Memory B cell (primary cell): ENCODE results near the gene RPE65.
"Not testable (repeated sequence)": the region's sequence is repeated elsewhere in the genome, so short reads cannot be mapped to it uniquely, and the experiment has no call there.

Source experiments
- ATAC-seq: fragments of 150-1000 bp; cut with Tn5 transposase; 2 replicates; pipeline ENCODE4 v1.10.0; 2021; ENCODE audit warnings: low read depth, mild to moderate bottlenecking, moderate library complexity
- DNase-seq, 2 donors: peaks; one replicate each; pipeline ENCODE4 v3.0.0; 2022; ENCODE audit warnings: low spot score in 2 of 2
- H3K27ac Mint-ChIP-seq: one replicate; pipeline ENCODE4 v1.8.0; 2022; ENCODE audit warnings: mild to moderate bottlenecking, moderate library complexity, mixed read lengths
- H3K27me3 Mint-ChIP-seq: one replicate; pipeline ENCODE4 v1.8.0; 2022; ENCODE audit warnings: mixed read lengths
- H3K36me3 Mint-ChIP-seq: one replicate; pipeline ENCODE4 v1.8.0; 2022; ENCODE audit warnings: mild to moderate bottlenecking, mixed read lengths
- H3K4me1 Mint-ChIP-seq: one replicate; pipeline ENCODE4 v1.8.0; 2022; ENCODE audit warnings: mixed read lengths
- H3K4me3 Mint-ChIP-seq: one replicate; pipeline ENCODE4 v1.8.0; 2022; ENCODE audit warnings: mild to moderate bottlenecking, moderate library complexity, mixed read lengths
- H3K9me3 Mint-ChIP-seq: one replicate; pipeline ENCODE4 v1.8.0; 2022; ENCODE audit warnings: mixed read lengths

The RPE65 gene

GRCh38 chr1:68449901-68450300 lies at the start of gene RPE65:
RPE65 (minus strand) TSS chr1:68449954; CDS start chr1:68449905, 49 bp downstream.
- no peak within 1 kb of the TSS for H3K4me3 Mint-ChIP-seq
- no peak within 1 kb of the TSS for H3K27ac Mint-ChIP-seq
- ATAC-seq (no peak), DNase-seq (no peak)
- no peaks in the 10 kb centered on the region for H3K36me3 Mint-ChIP-seq
- no peaks in the 10 kb centered on the region for H3K9me3 Mint-ChIP-seq
- no peaks in the 10 kb centered on the region for H3K4me1 Mint-ChIP-seq
- H3K27me3 Mint-ChIP-seq, result no peaks in the 10 kb centered on the region

- peaks cover 5% of the 10 kb centered on the region for H3K27me3 Mint-ChIP-seq
- H3K36me3 Mint-ChIP-seq, result no peaks in the 10 kb centered on the region
- DNase-seq (no peak), ATAC-seq (peak; percentile 25)
- no peak overlapping the region for H3K27ac Mint-ChIP-seq
- peaks cover 9% of the 10 kb centered on the region for H3K4me1 Mint-ChIP-seq
- peaks cover 3% of the 10 kb centered on the region for H3K9me3 Mint-ChIP-seq
- H3K4me3 Mint-ChIP-seq, result peak overlapping the region; percentile 86
Measured at GRCh38 chr1:68497358-68497698, 47.6 kb upstream of the RPE65 start.

DNA sequence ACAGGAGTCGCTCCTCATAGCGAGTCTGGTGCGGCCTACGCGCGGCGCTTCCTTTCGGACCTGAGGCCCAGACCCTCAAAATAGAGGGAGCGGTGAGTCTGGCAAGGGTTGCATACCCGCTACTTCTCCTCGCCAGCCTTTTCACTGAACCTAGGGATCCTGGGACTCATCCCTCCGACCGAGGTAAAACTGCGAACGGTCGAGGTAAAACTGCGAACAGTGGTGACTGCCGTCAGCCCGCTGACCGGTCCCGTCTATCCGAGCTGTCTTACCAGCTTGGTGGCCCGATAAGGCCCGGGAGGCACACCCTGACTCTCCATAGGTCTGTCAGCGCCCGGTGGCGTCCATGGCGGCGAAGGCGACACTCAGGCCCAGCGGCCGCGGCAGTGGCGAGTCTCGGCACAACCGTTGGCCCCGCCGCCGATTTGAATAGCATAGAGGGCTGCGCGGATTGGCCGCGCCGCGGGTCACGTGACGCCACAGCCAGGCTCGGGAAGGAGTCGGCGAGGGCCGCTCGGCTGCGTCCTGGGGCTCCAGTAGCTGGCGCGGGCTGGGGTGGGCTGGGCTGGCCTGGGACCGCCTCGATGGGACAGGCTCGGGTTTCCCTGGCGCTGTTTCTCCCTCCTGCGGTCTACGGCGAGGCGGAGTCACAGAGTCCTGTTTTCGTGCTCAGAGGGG lies 47.1 kb upstream of the RPE65 start, which contains the start of gene DEPDC1:
TSS of gene DEPDC1 (minus strand) at position 403 of the 678 bp plus-strand sequence. CDS start at position 320, 83 bp downstream.
- peaks cover 9% of the 10 kb centered on the region for H3K4me1 Mint-ChIP-seq
- peaks cover 3% of the 10 kb centered on the region for H3K9me3 Mint-ChIP-seq
- ATAC-seq, result peak; percentile 90
- peak within 1 kb of the TSS; percentile 86 for H3K4me3 Mint-ChIP-seq
- peaks cover 5% of the 10 kb centered on the region for H3K27me3 Mint-ChIP-seq
- peak; percentile 41 to 56 for DNase-seq
- no peaks in the 10 kb centered on the region for H3K36me3 Mint-ChIP-seq
- H3K27ac Mint-ChIP-seq, result no peak within 1 kb of the TSS

DNA sequence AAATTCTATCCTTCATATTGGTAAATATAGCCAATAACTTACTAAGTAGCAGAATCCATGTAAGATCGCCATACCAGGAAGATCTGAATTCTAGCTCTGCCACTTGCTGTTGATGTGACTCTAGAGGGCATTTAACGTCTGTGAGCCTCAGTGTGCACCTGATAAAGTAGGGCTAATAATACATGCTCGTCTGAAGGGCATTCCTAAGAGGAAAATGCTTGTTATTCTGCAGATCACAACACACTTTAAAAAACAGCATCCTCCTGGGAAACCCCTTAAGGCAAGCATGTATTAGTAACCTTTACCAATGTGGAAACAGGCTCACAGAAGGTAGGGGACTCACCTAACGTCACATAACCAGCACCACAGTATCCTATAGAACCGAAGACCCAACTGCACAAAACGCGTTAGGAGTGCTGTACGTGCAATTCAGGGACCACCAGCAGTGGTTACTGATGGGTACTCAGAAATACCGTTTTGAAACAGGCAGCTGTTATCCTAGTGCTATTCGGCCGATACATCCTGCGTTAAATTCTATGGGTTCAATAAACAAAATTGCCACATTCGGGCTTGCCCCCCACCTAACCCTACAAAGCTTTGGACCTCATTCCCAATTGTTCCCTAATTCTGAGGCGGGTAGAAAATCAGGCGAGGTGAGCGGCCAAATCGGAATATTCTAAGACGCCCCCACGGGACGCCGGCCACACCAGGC lies 46.4 kb upstream of the RPE65 start:
- peak overlapping the region; percentile 86 for H3K4me3 Mint-ChIP-seq
- no peaks in the 10 kb centered on the region for H3K9me3 Mint-ChIP-seq
- peak; percentile 8 for ATAC-seq
- no peak overlapping the region for H3K27ac Mint-ChIP-seq
- peaks cover 5% of the 10 kb centered on the region for H3K27me3 Mint-ChIP-seq
- peaks cover 9% of the 10 kb centered on the region for H3K4me1 Mint-ChIP-seq
- no peaks in the 10 kb centered on the region for H3K36me3 Mint-ChIP-seq
- no peak for DNase-seq

DNA sequence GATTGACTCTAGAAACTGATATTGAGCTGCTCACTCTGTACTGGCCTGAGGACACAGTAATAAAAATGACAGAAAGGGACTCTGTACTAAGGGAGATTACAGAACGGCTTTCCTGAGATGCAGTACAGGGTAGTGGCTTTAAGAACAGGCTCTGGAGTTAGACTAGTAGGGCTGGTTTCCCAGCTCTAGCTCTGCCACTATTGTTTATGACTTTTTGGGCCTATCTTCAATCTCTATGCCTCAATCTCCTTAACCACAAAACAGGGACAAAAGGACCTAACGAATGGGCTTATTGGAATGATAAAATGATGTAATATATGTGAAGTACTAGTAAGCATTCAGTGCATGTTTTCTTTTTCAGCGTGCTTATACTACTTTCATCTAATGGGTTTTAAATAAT lies 45.8 kb upstream of the RPE65 start:
- Mint-ChIP-seq H3K4me1 (peaks cover 9% of the 10 kb centered on the region), H3K27me3 (peaks cover 5% of the 10 kb centered on the region), H3K27ac (no peak overlapping the region), H3K36me3 (no peaks in the 10 kb centered on the region), H3K9me3 (no peaks in the 10 kb centered on the region), H3K4me3 (peak overlapping the region; percentile 86)
- no peak for ATAC-seq
- DNase-seq, result no peak

DNA sequence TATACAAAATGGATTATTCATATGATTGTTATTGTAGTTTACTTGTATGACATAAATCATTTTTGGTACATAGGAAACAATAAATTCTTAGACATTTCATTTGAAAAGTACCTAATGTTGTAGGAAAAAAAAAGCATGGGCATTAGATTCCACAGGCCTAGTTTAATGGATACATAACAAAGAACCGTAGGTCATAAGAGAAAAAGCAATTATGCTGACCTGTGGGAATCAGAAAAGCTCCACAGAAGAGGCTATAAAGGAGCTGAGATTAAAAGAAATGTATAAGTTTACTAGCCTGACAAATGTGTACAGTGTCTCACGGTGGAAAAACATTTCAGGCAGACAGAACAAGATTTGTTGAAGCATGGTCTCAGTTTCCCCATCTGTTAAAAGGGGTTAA lies 43.4 kb upstream of the RPE65 start:
- ATAC-seq, result no peak
- no peaks in the 10 kb centered on the region for H3K36me3 Mint-ChIP-seq

GRCh38 chr1:68492255-68492654 lies 42.5 kb upstream of the RPE65 start:
- H3K4me3 Mint-ChIP-seq, H3K36me3 Mint-ChIP-seq, DNase-seq, H3K27me3 Mint-ChIP-seq, H3K9me3 Mint-ChIP-seq, H3K27ac Mint-ChIP-seq, ATAC-seq: not testable (repeated sequence)
- H3K4me1 Mint-ChIP-seq, result peaks cover 11% of the 10 kb centered on the region

More for the DNA sequence above, 43.4 kb upstream of the RPE65 start:
- Mint-ChIP-seq H3K9me3 (peaks cover 3% of the 10 kb centered on the region), H3K4me3 (no peak overlapping the region), H3K4me1 (peaks cover 9% of the 10 kb centered on the region), H3K27me3 (no peaks in the 10 kb centered on the region), H3K27ac (no peak overlapping the region)
- no peak for DNase-seq

DNA sequence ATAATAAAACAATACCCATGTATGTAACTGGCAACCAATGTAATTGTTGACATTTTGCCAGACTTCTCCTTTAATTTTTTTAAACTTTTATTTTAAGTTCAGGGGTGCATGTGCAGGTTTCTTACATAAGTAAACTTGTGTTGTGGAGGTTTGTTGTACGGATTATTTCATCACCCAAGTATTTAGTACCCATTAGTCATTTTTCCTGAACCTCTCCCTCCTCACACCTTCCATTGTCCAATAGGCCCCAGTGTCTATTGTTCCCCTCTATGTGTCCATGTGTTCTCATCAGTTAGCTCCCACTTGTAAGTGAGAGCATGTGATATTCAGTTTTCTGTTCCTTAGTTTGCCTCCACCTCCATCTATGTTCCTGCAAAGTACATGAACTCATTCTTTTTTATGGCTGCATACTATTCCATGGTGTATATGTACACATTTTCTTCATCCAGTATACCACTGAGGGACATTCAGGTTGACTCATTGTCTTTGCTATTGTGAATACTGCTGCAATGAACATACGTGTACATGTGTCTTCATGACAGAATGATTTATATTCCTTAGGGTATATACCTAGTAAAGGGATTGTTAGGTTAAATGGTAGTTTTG lies 40.4 kb upstream of the RPE65 start:
- no peak overlapping the region for H3K4me3 Mint-ChIP-seq
- no peaks in the 10 kb centered on the region for H3K27me3 Mint-ChIP-seq
- DNase-seq, result no peak
- peaks cover 2% of the 10 kb centered on the region for H3K4me1 Mint-ChIP-seq
- H3K9me3 Mint-ChIP-seq, result peaks cover 3% of the 10 kb centered on the region
- H3K27ac Mint-ChIP-seq, result no peak overlapping the region
- H3K36me3 Mint-ChIP-seq, result no peaks in the 10 kb centered on the region
- no peak for ATAC-seq

- peaks cover 2% of the 10 kb centered on the region for H3K4me1 Mint-ChIP-seq
- H3K27me3 Mint-ChIP-seq, result no peaks in the 10 kb centered on the region
- no peak for ATAC-seq
Measured at GRCh38 chr1:68485431-68486022, 35.8 kb upstream of the RPE65 start.

DNA sequence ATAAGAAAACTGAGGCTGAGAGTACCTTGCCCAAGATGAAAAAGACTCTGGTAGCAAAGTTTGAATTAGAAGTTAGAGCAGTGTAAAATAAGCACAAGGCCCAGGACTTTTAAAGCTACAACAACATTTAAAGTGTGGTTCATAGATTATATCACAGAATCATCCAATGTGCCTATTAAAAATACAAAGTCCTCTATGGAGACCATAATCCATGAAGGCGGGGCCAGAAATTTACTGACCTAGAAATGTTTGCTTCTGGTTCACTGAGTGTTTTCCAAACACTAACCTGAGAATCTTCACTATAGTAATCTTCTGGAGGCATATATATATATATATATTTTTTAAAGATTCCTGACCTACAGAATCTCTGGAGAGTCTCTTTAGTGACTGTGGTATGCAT lies 34.9 kb upstream of the RPE65 start:
- no peak for ATAC-seq
- DNase-seq, result no peak
- H3K4me3 Mint-ChIP-seq, result no peak overlapping the region
- H3K36me3 Mint-ChIP-seq, result no peaks in the 10 kb centered on the region
- no peaks in the 10 kb centered on the region for H3K9me3 Mint-ChIP-seq
- peaks cover 2% of the 10 kb centered on the region for H3K4me1 Mint-ChIP-seq
- no peak overlapping the region for H3K27ac Mint-ChIP-seq
- no peaks in the 10 kb centered on the region for H3K27me3 Mint-ChIP-seq

More at GRCh38 chr1:68485431-68486022, 35.8 kb upstream of the RPE65 start:
- H3K4me3 Mint-ChIP-seq, result no peak overlapping the region
- peaks cover 3% of the 10 kb centered on the region for H3K9me3 Mint-ChIP-seq
- H3K27ac Mint-ChIP-seq, result no peak overlapping the region
- H3K36me3 Mint-ChIP-seq, result no peaks in the 10 kb centered on the region
- DNase-seq, result no peak

GRCh38 chr1:68481041-68481440 lies 31.3 kb upstream of the RPE65 start:
- Mint-ChIP-seq H3K4me1 (no peaks in the 10 kb centered on the region), H3K27ac (no peak overlapping the region), H3K36me3 (no peaks in the 10 kb centered on the region), H3K27me3 (no peaks in the 10 kb centered on the region), H3K9me3 (no peaks in the 10 kb centered on the region), H3K4me3 (no peak overlapping the region)
- ATAC-seq (no peak), DNase-seq (no peak)

- no peak for ATAC-seq
- DNase-seq, result no peak
- H3K27ac Mint-ChIP-seq, result no peak overlapping the region
- H3K36me3 Mint-ChIP-seq, result no peaks in the 10 kb centered on the region
- H3K4me1 Mint-ChIP-seq, result no peaks in the 10 kb centered on the region
- H3K9me3 Mint-ChIP-seq, result no peaks in the 10 kb centered on the region
- no peaks in the 10 kb centered on the region for H3K27me3 Mint-ChIP-seq
- H3K4me3 Mint-ChIP-seq, result no peak overlapping the region
Measured at GRCh38 chr1:68479501-68479900, 29.7 kb upstream of the RPE65 start.

GRCh38 chr1:68478662-68479061 lies 28.9 kb upstream of the RPE65 start:
- no peak for DNase-seq
- Mint-ChIP-seq H3K36me3 (no peaks in the 10 kb centered on the region), H3K4me3 (no peak overlapping the region), H3K4me1 (no peaks in the 10 kb centered on the region), H3K9me3 (peaks cover 1% of the 10 kb centered on the region), H3K27me3 (no peaks in the 10 kb centered on the region), H3K27ac (no peak overlapping the region)
- ATAC-seq, result no peak

- not testable (repeated sequence) for H3K9me3 Mint-ChIP-seq, ATAC-seq, H3K27me3 Mint-ChIP-seq, H3K4me1 Mint-ChIP-seq, H3K4me3 Mint-ChIP-seq, DNase-seq, H3K27ac Mint-ChIP-seq, H3K36me3 Mint-ChIP-seq
Measured at GRCh38 chr1:68476626-68477025, 26.9 kb upstream of the RPE65 start.
